Activated naive CD8-positive, alpha-beta T cell treated with anti-CD3 and anti-CD28 coated beads, Interleukin-2, amount 50 U/mL, for 24 hours (primary cell): ENCODE results near the gene CARF.
A peak's percentile ranks its signal among the peaks of the same experiment; 100 is the strongest.
"Not testable (repeated sequence)": the region's sequence is repeated elsewhere in the genome, so short reads cannot be mapped to it uniquely, and the experiment has no call there.

Experiments
- ATAC-seq: fragments of 150-1000 bp; cut with Tn5 transposase; one replicate; pipeline ENCODE4 v1.10.0; 2021
- DNase-seq: peaks from one replicate; pipeline ENCODE4 v3.0.0; 2021
- H3K27ac Mint-ChIP-seq: one replicate; pipeline ENCODE4 v1.8.0; 2021; ENCODE audit warnings: mild to moderate bottlenecking, mixed read lengths
- H3K27me3 Mint-ChIP-seq: one replicate; pipeline ENCODE4 v1.8.0; 2021; ENCODE audit warnings: mixed read lengths
- H3K36me3 Mint-ChIP-seq: one replicate; pipeline ENCODE4 v1.8.0; 2021; ENCODE audit warnings: low read depth, mixed read lengths
- H3K4me1 Mint-ChIP-seq: one replicate; pipeline ENCODE4 v1.8.0; 2021; ENCODE audit warnings: mixed read lengths
- H3K4me3 Mint-ChIP-seq: one replicate; pipeline ENCODE4 v1.8.0; 2021; ENCODE audit warnings: mild to moderate bottlenecking, moderate library complexity, mixed read lengths
- H3K9me3 Mint-ChIP-seq: one replicate; pipeline ENCODE4 v1.8.0; 2021; ENCODE audit warnings: mixed read lengths

CARF gene

DNA sequence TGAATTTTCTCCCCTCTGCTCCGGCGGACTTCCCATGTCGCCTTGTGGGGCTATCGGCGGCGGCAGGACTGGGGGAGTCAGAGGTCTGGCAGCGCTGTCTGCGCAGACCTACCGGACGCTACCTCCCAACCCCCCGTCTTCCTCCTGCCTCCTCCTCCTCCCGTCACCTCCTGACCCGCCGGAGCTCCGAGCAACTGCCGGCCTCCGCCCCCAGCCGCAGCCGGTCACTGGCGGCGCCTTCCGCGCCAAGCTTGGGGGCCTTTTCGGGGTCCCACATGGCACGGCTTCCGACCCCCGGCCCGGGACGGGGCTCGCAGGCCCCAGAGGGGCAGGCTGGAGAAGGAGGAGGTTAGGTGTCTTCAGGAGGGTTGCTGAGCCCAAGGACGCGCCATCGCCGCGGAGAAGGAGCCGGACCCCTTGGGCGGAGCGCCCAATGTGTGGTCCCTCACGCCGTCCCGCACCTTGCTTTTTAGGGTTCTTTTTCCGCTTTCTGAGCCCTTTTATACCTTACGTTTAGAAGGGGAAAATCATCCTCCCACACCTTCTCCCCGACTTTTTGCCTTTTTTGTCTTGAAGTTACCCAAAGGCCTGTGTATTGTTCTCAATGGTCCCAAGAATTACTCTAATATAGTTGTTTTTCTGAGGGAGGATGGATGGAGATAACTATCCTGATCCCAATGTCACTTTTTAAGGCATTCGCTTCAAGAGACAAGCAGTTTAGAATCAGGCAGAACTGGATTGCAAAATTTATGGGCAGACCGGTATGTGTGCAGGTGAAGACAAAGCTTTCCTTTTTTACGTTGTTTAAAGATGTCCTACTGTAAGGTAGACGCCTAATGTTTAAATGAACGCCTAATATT, 497 bp downstream of the CARF start:
- not testable (repeated sequence) for H3K9me3 Mint-ChIP-seq, H3K27me3 Mint-ChIP-seq
- Mint-ChIP-seq H3K27ac (peak overlapping the region; percentile 97), H3K36me3 (peaks cover 10% of the 10 kb centered on the region), H3K4me3 (peak overlapping the region; percentile 99), H3K4me1 (peaks cover 41% of the 10 kb centered on the region)
- peak; percentile 10 for DNase-seq
- ATAC-seq, result peak; percentile 57

DNA sequence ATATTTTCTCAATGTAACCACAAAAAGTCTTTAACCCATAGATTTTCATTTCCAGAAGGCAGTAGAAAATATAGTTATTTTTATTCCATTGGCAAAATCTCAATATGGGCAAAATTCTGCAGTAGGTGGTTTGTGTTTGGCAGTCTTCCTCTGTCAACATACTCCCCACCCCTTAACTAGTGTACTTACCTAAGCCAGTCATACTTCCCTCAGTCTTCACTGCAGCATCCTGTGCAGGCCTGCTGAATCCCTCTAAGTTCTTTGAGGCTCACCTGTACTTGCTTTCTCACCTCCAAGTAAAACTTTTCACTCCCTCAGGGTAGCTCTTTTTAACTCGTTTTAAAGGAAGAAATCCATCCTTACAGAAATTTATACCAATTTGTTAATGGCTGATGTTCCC, 6.8 kb downstream of the CARF start:
- Mint-ChIP-seq H3K36me3 (peaks cover 3% of the 10 kb centered on the region), H3K4me3 (no peak overlapping the region), H3K27ac (no peak overlapping the region), H3K9me3 (no peaks in the 10 kb centered on the region), H3K4me1 (no peaks in the 10 kb centered on the region), H3K27me3 (no peaks in the 10 kb centered on the region)
- ATAC-seq (no peak), DNase-seq (no peak)

DNA sequence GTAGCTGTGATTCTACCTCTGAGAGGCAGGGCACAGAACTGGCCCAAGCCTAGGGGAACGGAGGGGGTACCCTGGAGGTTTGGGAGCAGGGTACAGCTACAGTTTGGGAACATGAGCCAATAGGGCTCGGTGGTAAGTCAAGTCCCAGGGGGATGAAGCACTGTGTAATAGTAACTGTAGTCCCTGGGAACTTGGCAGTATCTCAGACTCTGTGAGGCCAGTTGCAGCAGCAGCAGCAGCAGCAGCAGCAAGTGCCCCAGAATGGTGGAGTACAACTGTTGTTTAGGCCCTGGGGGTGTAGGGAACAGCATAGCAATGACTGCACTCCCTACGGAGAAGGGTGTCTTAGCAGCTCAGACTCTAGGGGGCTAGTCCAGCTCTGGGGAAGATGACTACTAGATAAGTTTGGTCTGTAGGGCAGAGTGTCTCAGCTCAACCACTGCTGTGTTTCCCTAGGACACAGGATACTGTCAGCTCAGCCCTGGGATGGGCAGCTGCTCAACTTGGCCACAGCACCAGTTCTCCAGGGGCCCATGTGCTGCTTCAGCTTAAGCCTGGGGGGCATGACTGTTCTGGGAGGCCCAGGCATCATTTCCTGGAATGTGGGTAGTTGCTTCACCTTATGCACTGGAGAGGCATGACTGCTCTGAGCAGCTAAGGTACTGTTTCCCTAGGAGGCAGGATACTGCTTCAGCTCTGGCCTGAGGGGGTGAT, 20.5 kb downstream of the CARF start:
- DNase-seq, result no peak
- Mint-ChIP-seq H3K36me3 (peaks cover 11% of the 10 kb centered on the region), H3K4me3 (no peak overlapping the region), H3K27me3 (no peaks in the 10 kb centered on the region), H3K27ac (no peak overlapping the region), H3K4me1 (no peaks in the 10 kb centered on the region), H3K9me3 (no peaks in the 10 kb centered on the region)
- ATAC-seq, result no peak

DNA sequence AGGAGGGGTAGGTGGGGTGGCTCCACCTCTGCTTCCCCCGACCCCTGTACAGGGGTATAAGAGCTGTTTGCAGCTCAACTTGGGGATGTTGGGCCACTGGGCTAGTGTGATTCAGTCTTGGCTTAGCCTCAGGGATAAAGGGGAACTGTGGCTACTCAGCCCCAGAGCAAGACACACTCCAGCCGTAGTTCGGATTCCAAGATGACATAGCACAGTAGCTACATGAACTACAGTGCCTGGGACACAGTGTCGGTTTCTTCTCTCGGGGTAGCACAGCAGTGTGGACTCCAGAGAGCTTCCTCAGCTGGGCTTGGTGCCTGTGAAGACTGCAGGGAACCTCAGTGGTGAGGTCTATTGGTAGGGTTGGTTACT, 21.1 kb downstream of the CARF start:
- H3K27me3 Mint-ChIP-seq, result no peaks in the 10 kb centered on the region
- no peaks in the 10 kb centered on the region for H3K4me1 Mint-ChIP-seq
- DNase-seq (no peak), ATAC-seq (no peak)
- peaks cover 11% of the 10 kb centered on the region for H3K36me3 Mint-ChIP-seq
- H3K27ac Mint-ChIP-seq, result no peak overlapping the region
- no peak overlapping the region for H3K4me3 Mint-ChIP-seq
- no peaks in the 10 kb centered on the region for H3K9me3 Mint-ChIP-seq

DNA sequence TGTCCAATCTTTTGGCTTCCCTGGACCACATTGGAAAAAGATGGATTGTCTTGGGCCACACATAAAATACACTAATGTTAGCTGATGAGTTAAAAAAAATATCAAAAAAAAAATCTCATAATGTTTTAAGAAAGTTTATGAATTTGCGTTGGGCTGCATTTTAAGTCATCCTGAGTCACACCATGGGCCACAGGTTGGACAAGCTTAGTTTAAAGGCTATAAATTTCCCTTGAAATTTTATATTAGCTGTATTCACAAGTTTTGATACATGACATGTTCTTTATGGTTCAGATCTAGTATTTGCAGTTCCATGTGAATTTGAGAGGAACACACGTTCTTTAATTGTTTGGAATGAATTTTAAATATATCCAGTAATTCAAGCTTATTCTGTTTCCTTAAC, 21.9 kb downstream of the CARF start:
- Mint-ChIP-seq H3K4me3 (no peak overlapping the region), H3K36me3 (peaks cover 13% of the 10 kb centered on the region), H3K27me3 (no peaks in the 10 kb centered on the region), H3K27ac (no peak overlapping the region), H3K9me3 (no peaks in the 10 kb centered on the region), H3K4me1 (no peaks in the 10 kb centered on the region)
- no peak for ATAC-seq
- no peak for DNase-seq

DNA sequence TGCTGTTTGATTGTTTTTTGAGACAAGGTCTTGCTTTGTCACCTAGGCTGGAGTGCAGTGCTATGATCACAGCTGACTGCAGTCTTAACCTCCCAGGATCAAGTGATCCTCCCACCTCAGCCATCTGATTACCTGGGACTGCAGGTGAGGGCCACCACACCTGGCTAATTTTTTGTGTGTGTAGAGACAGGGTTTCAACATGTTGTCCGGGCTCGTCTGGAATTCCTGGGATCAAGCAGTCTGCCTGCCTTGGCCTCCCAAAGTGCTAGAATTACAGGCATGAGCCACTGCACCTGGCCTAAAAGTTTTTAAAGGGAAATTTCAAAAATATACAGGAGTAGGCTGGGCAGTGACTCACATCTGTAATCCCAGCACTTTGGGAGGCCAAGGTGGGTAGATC, 22.4 kb downstream of the CARF start:
- Mint-ChIP-seq H3K4me1 (no peaks in the 10 kb centered on the region), H3K27ac (no peak overlapping the region), H3K9me3 (no peaks in the 10 kb centered on the region), H3K36me3 (peaks cover 13% of the 10 kb centered on the region), H3K4me3 (no peak overlapping the region), H3K27me3 (no peaks in the 10 kb centered on the region)
- ATAC-seq (no peak), DNase-seq (no peak)

DNA sequence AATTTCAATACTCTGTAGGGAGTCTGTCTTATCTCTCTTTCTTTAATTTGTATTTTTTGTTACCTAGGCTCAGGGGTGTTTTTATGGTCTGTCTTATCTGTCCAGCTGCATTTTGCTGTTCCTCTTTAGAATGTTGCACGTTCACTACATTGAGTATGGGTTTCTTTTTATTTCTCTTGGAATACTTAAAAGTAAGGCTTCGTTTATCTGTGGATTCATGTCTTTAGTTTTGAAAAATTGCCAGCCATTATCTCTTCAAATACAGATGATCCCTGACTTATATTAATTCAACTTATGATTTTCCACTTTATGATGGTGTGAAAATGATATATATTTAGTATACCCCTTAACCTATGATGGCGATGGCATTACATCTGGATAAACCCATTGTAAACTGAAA, 26.9 kb downstream of the CARF start:
- Mint-ChIP-seq H3K36me3 (peaks cover 7% of the 10 kb centered on the region), H3K9me3 (no peaks in the 10 kb centered on the region), H3K27ac (no peak overlapping the region), H3K4me1 (peaks cover 2% of the 10 kb centered on the region), H3K4me3 (no peak overlapping the region), H3K27me3 (no peaks in the 10 kb centered on the region)
- ATAC-seq (no peak), DNase-seq (no peak)

DNA sequence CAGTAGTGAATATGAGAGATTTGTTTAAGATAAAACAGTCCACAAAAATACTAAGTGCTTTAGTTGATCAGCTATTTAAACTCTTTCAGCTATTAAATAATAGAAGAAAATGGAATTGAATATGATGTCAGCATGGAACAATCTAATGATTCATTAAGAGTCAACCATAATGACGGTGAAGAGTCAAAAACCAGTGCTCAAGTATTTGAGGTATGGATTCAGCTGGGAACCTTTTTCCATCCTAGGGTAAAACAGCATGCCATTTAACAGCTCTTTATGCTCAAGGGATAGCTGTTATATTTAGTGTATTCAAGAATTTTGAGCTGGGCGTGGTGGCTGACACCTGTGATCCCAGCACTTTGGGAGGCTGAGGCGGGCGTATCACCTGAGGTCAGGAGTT, 29.7 kb downstream of the CARF start:
- Mint-ChIP-seq H3K4me3 (no peak overlapping the region), H3K27ac (no peak overlapping the region), H3K27me3 (no peaks in the 10 kb centered on the region), H3K9me3 (peaks cover 7% of the 10 kb centered on the region), H3K4me1 (peaks cover 5% of the 10 kb centered on the region), H3K36me3 (peaks cover 28% of the 10 kb centered on the region)
- DNase-seq (no peak), ATAC-seq (no peak)

DNA sequence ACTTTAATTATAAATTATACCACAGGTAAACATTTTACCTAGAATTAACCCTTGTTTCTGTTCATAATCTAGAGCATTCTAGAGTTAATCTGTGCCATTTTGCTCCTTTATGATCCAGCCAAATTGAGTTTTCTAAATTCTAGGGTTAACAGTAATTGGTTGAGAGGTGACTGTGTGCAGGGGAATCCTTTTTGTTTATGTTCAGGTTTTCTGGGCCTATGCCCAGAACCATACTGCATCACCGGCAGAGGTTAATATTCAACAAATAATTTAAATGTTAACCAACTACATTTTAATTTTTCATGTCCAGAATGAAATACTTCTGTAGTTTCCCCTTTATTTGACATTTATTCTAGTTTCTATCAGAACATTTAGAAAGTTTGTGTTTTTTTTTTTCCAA, 32.3 kb downstream of the CARF start:
- Mint-ChIP-seq H3K4me3 (no peak overlapping the region), H3K36me3 (peaks cover 37% of the 10 kb centered on the region), H3K9me3 (peaks cover 7% of the 10 kb centered on the region), H3K27me3 (no peaks in the 10 kb centered on the region), H3K27ac (no peak overlapping the region), H3K4me1 (peaks cover 5% of the 10 kb centered on the region)
- ATAC-seq (no peak), DNase-seq (no peak)

DNA sequence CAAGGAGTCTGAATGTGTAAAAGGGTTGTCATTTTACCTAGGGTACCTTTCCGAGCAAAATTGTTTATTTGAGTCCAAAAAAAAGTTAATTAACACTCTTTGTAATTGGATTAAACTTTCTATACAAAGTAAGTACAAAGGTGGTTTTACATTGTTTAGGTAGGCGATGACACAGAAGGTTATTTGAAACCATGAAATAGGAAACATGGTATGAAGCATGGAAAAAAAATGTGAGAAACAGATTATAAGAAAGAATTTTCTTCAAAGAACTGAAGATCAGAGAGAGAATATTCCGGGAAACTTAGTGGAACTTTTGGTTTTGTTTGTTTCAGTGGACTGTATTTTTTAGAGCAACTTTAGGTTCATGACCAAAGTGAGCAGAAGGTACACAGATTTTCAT, 32.7 kb downstream of the CARF start:
- DNase-seq (no peak), ATAC-seq (no peak)
- no peaks in the 10 kb centered on the region for H3K27me3 Mint-ChIP-seq
- peaks cover 37% of the 10 kb centered on the region for H3K36me3 Mint-ChIP-seq
- peaks cover 5% of the 10 kb centered on the region for H3K4me1 Mint-ChIP-seq
- H3K4me3 Mint-ChIP-seq, result no peak overlapping the region
- no peak overlapping the region for H3K27ac Mint-ChIP-seq
- H3K9me3 Mint-ChIP-seq, result peaks cover 7% of the 10 kb centered on the region

DNA sequence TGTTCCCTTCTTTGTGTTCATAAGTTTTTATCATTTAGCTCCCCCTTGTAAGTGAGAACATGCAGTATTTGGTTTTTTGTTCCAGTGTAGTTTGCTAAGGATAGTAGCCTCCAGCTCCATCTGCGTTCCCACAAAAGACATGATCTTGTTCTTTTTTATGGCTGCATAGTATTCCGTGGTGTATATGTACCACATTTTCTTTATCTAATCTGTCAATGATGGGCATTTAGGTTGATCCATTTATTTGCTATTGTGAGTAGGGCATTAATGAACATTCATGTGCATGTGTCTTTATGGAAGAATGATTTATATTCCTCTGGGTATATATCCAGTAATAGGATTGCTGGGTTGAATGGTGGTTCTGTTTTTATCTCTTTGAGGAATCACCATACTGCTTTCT, 33.4 kb downstream of the CARF start:
- Mint-ChIP-seq H3K9me3 (peaks cover 7% of the 10 kb centered on the region), H3K27ac (no peak overlapping the region), H3K4me3 (no peak overlapping the region), H3K4me1 (peaks cover 3% of the 10 kb centered on the region), H3K36me3 (peaks cover 35% of the 10 kb centered on the region), H3K27me3 (no peaks in the 10 kb centered on the region)
- DNase-seq (no peak), ATAC-seq (no peak)

DNA sequence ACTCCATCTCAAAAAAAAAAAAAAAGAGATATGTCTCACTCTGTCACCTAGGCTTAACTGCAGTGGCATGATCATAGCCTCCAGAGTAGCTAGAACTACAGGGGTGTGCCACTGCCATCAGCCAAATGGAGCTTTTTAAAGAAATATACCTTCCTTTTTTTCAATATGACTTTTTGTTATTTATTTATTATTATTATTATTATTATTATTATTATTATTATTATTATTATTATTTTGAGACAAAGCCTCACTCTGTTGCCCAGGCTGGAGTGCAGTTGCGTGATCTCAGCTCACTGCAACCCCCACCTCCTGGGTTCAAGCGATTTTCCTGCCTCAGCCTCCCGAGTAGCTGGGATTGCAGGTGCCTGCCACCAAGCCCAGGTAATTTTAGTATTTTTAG, 37.3 kb downstream of the CARF start:
- ATAC-seq, H3K27ac Mint-ChIP-seq: not testable (repeated sequence)

DNA sequence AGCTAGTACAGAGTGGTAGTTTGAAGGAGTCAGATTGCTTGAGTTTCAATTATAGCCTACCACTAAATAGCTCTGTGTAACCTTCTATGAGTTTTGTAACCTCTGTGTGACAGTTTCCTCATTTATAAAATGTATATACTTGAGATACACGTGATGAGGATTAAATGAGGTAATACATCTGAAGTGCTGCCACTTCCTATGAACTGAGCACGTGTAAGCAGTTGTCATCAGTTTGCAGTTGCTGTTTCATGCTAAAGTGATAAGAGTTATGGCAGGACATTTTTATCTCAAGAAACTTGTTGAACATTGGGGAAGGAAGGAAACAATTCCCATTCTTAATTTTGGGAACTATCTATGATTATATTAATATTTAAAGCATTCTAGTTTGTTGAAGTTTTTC, 38.5 kb downstream of the CARF start:
- ATAC-seq (no peak), DNase-seq (no peak)
- peaks cover 4% of the 10 kb centered on the region for H3K9me3 Mint-ChIP-seq
- H3K4me3 Mint-ChIP-seq, result no peak overlapping the region
- H3K36me3 Mint-ChIP-seq, result peaks cover 23% of the 10 kb centered on the region
- no peaks in the 10 kb centered on the region for H3K4me1 Mint-ChIP-seq
- no peak overlapping the region for H3K27ac Mint-ChIP-seq
- H3K27me3 Mint-ChIP-seq, result no peaks in the 10 kb centered on the region

More for the DNA sequence above, 37.3 kb downstream of the CARF start:
- DNase-seq, H3K4me3 Mint-ChIP-seq, H3K27me3 Mint-ChIP-seq, H3K9me3 Mint-ChIP-seq, H3K4me1 Mint-ChIP-seq: not testable (repeated sequence)
- peaks cover 33% of the 10 kb centered on the region for H3K36me3 Mint-ChIP-seq

DNA sequence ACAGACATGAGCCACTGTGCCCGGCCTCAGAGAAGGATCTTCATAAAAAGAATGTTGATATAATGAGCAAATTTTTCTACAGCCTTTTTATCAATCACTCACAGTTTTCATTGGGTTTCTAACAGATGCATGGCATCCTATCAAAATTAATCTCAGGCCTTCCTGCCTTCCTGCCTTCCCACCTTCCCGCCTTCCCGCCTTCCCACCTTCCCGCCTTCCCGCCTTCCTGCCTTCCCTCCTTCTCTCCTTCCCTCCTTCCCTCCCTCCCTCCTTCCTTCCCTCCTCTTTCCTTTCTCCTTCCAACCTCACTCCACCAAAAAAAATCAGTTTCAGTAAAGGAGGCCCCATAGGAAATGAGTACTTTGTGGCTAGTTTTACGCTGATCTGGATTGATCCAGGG, 48.4 kb downstream of the CARF start:
- Mint-ChIP-seq H3K36me3 (peaks cover 2% of the 10 kb centered on the region), H3K27me3 (no peaks in the 10 kb centered on the region), H3K4me3 (no peak overlapping the region), H3K9me3 (no peaks in the 10 kb centered on the region), H3K4me1 (no peaks in the 10 kb centered on the region), H3K27ac (no peak overlapping the region)
- ATAC-seq (no peak), DNase-seq (no peak)

DNA sequence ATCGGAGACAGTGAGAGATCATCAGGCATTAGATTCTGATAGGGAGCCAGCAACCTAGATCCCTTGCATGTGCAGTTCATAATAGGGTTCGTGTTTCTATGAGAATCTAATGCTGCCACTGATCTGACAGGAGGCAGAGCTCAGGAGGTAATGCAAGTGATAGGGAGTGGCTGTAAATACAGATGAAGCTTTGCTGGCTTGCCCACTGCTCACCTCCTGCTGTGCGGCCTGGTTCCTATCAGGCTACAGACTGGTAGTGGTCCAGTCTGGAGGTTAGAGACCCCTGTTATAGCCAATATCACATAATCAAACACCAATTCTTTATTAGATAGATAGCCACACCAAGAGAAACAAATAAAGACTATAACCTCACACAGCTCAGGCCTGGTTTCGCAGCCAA, 51.6 kb downstream of the CARF start:
- Mint-ChIP-seq H3K9me3 (no peaks in the 10 kb centered on the region), H3K27me3 (no peaks in the 10 kb centered on the region), H3K36me3 (peaks cover 3% of the 10 kb centered on the region), H3K4me3 (no peak overlapping the region), H3K4me1 (peaks cover 4% of the 10 kb centered on the region), H3K27ac (no peak overlapping the region)
- DNase-seq (no peak), ATAC-seq (no peak)
